NCI-H2081 (cell line): ENCODE data around the gene STUM.

ENCODE experiments used
- DNase-seq, 2 experiments: peaks; one replicate each; lab custom pipeline; 2025; lab: John Stamatoyannopoulos, UW

STUM gene

GRCh38 chr1:226652613-226653012 is 104.0 kb downstream of the STUM start:
- DNase-seq, result no peak

DNA sequence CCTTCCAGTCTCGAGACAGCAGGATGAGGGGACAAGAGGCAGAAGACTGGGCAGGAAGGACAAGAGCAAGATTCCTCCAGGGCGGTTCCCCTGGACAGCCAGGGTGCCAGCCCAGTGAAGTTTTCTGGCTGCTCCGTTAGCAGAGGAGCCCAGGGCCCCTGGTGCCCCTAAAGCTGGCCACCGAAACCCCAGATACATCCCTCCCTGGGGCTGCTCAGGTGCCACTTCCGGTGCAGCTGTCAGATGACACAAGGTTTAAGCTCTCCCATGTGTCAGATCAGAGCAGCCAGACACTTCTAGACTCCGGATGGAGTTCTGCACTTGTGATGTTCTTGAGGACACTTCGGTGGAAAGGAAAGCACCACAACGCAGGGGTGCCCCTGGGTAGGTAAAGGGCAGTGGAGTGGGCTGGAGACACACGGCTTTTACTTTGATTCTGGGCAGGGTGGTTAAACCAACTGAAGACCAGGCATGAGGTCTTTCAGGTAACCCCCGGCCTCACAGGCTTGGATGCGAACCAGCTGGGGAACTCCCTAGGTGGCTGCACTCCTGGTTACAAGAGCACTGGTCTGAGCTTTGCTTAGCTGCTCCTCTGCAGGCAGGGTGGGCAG is 104.9 kb downstream of the STUM start:
- no peak for DNase-seq

- peak in 1 of 2 experiments; percentile 19 for DNase-seq
These were observed 105.6 kb downstream of the STUM start for GRCh38 chr1:226654046-226654667.

GRCh38 chr1:226654668-226655055 is 106.1 kb downstream of the STUM start:
- peak in 1 of 2 experiments; percentile 20 for DNase-seq

DNA sequence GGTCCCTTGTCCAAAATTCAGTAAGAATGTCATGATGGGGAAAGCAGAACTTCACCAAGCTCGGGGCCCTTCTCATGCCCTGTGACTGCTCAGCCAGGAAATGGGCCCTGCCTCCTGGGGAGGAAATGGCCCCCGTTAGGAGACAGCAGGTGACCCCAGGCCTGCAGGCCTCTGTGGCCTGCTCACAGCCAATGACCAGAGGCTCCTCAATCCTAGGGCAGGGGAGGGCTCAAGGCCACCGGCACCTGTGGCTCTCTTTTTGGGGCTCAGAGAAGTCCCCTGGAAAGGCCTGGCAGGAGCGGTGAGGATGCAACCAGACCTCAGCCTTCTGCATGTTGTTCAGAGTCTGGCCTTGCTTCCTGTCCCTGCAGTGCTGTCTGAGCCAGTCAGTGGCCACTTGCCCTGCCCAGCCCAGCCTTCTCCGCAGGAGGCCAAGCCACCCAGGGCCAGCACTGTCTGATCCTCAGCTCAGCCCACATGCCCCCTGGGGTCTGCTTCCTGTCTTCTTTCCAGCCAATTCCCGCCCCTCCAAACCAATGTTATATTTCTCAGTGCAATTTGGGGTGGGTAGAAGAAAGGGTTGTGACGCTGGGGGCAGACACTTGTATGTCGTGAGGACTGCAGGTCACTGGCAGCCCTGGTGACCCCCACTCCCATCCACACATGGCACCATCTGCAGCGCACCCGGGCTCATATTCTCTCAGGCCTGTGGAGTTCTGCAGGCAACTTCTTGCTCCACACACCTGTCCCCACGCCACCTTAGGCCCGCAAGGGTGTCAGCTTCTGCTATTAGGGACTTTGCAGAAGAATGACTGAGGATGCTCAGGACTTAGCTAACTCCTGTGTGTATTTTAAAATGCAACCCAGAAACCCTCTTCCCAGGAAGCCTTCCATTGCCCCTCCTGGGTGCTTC is 106.9 kb downstream of the STUM start:
- peak; percentile 63 to 80 for DNase-seq

- DNase-seq, result peak; percentile 68 to 86
These were observed 107.6 kb downstream of the STUM start for GRCh38 chr1:226656201-226656600.

- peak; percentile 83 to 96 for DNase-seq
These were observed 108.2 kb downstream of the STUM start for GRCh38 chr1:226656601-226657277.

- DNase-seq, result peak; percentile 81 to 94
These were observed 109.5 kb downstream of the STUM start for GRCh38 chr1:226657895-226658545.

DNA sequence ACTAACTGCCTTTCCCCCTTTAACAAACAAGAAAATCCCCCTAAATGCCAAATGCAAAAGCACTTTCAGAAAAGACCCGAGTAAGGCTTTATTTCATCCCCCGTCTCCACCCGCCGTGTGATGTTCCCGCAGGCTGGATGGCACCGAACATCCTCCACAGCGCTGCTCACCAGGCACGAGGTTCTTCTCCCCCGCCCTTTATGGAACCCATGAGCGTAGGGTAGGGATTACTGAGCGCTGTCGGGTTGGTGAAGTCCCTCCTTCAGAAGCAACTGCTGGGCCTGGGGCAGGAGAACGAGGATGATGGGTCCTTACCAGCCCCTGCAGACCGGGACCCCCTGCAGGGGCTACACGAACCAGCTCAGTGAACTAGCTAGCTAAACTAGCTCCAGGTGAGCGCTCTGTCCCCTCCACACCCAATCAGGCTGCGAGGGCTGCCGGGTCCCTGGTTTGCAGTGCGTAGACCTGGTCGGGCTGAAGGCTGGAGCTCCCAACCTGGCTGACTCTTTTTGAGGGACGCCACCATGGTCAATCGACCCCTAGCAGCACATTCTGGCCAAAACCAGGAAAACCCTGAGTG is 110.1 kb downstream of the STUM start:
- DNase-seq, result peak in 1 of 2 experiments; percentile 47
